Neural progenitor cell (in vitro differentiated cells): Measurements from ENCODE around the gene BRINP3.

Experiments
- EZH2 ChIP-seq: fragments of 200-600 bp; sonication (generic); IDR thresholded peaks from 2 replicates; pipeline ENCODE4 v1.6.1; 2017; ENCODE audit warnings: antibody characterized with exemption, mild to moderate bottlenecking, moderate library complexity
- EZH2phosphoT487 ChIP-seq: fragments of 200-600 bp; sonication (generic); IDR thresholded peaks from 2 replicates; pipeline ENCODE4 v1.6.1; 2017; ENCODE audit warnings: antibody characterized with exemption
- TF ChIP-seq, protein P1 (sequence below): fragments of 200-600 bp; sonication (generic); IDR thresholded peaks from 2 replicates; pipeline ENCODE4 v1.5.1; 2017; ENCODE audit warnings: antibody characterized with exemption, mild to moderate bottlenecking

GRCh38 chr1:190205713-190206112 lies 272.0 kb downstream of the BRINP3 start:
- TF ChIP-seq, protein P1, sequence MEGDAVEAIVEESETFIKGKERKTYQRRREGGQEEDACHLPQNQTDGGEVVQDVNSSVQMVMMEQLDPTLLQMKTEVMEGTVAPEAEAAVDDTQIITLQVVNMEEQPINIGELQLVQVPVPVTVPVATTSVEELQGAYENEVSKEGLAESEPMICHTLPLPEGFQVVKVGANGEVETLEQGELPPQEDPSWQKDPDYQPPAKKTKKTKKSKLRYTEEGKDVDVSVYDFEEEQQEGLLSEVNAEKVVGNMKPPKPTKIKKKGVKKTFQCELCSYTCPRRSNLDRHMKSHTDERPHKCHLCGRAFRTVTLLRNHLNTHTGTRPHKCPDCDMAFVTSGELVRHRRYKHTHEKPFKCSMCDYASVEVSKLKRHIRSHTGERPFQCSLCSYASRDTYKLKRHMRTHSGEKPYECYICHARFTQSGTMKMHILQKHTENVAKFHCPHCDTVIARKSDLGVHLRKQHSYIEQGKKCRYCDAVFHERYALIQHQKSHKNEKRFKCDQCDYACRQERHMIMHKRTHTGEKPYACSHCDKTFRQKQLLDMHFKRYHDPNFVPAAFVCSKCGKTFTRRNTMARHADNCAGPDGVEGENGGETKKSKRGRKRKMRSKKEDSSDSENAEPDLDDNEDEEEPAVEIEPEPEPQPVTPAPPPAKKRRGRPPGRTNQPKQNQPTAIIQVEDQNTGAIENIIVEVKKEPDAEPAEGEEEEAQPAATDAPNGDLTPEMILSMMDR = no peak
- TF ChIP-seq EZH2phosphoT487 (no peak), EZH2 (no peak)
